ENCODE data around the gene DPF3. TPM values are rescaled to one million over a fixed set of nuclear protein-coding genes. Genes with fewer than 3 reads are reported as not detected.

Gene DPF3
- total RNA-seq, 2 experiments from 2014 or later, result 6.6 to 7.4 TPM

Other genes with a start within 250 kb of the DPF3 start
- gene DCAF4, start 32.4 kb upstream of the DPF3 start, total RNA-seq, result 10 to 100 TPM; 15.9 to 21.3 TPM
- 10 to 100 TPM; 12.5 to 12.9 TPM for gene ZFYVE1, start 133.0 kb upstream of the DPF3 start, total RNA-seq
- 100 to 1,000 TPM in 1 of 2 experiments, 10 to 100 TPM in 1; 99.4 to 100 TPM for gene RBM25, start 164.4 kb upstream of the DPF3 start, total RNA-seq
- gene PSEN1, start 242.4 kb upstream of the DPF3 start, total RNA-seq, result 10 to 100 TPM; 41.9 to 44.3 TPM

Measured in activated CD4-positive, alpha-beta T cell treated with anti-CD3 and anti-CD28 coated beads, Interleukin-2, amount 10 ng/mL, durations not matched to agents 7 days and 5 days (primary cell).